K562 (cell line): ENCODE results near the gene CTDSP1. TPM values are rescaled to one million over a fixed set of nuclear protein-coding genes. Genes with fewer than 3 reads are reported as not detected.

Experiments used
- ATF4 ChIP-seq: fragments of 450-650 bp; formaldehyde crosslinking; IDR thresholded peaks from 2 replicates; pipeline ENCODE4 v1.4.0; 2022; ENCODE audit warnings: mild to moderate bottlenecking, moderate library complexity
- BMI1 ChIP-seq: fragments of 150-350 bp; IDR thresholded peaks from 2 replicates; pipeline ENCODE4 v1.6.1; 2014; ENCODE audit warnings: low read length
- BRF1 ChIP-seq: IDR thresholded peaks from 3 replicates; pipeline ENCODE4 v1.6.1; 2011; ENCODE audit warnings: borderline replicate concordance, mild to moderate bottlenecking; ENCODE audit not compliant: insufficient read length; ENCODE audit errors: extremely low read depth
- CXXC5 ChIP-seq: fragments of 250-450 bp; sonication (Bioruptor Pico); IDR thresholded peaks from 2 replicates; pipeline ENCODE4 v1.8.0; 2022; ENCODE audit warnings: inconsistent platforms, mild to moderate bottlenecking, moderate library complexity
- ELK1 ChIP-seq: sonication (generic); formaldehyde crosslinking; IDR thresholded peaks from 2 replicates; pipeline ENCODE4 v1.8.1; 2022; ENCODE audit warnings: missing genetic modification reagents
- HBP1 ChIP-seq: fragments of 450-650 bp; formaldehyde crosslinking; IDR thresholded peaks from 2 replicates; pipeline ENCODE4 v1.4.0; 2022; ENCODE audit warnings: missing genetic modification characterization
- MEF2A ChIP-seq: IDR thresholded peaks from 2 replicates; pipeline ENCODE4 v1.6.1; 2011; ENCODE audit warnings: low read depth, mild to moderate bottlenecking, low read length, moderate library complexity; ENCODE audit not compliant: control insufficient read depth
- PHF21A ChIP-seq: fragments of 450-650 bp; IDR thresholded peaks from 2 replicates; pipeline ENCODE4 v1.6.1; 2017; ENCODE audit warnings: low read depth, borderline replicate concordance
- PHF8 ChIP-seq: fragments of 200-600 bp; sonication (generic); IDR thresholded peaks from 2 replicates; pipeline ENCODE4 v1.6.1; 2012; ENCODE audit warnings: mixed run types, mild to moderate bottlenecking, inconsistent platforms, low read length, moderate library complexity, borderline replicate concordance
- RBM22 ChIP-seq: fragments of 200-400 bp; formaldehyde crosslinking; IDR thresholded peaks from 2 replicates; pipeline ENCODE4 v1.6.1; 2018; ENCODE audit warnings: low read length, low read depth; ENCODE audit not compliant: poor library complexity, severe bottlenecking
- RHOXF2B ChIP-seq: fragments of 250-450 bp; sonication (Bioruptor Pico); conservative IDR thresholded peaks from 2 replicates; pipeline ENCODE4 v1.5.1; 2021
- SMAD2 ChIP-seq: fragments of 150-350 bp; IDR thresholded peaks from 2 replicates; pipeline ENCODE4 v1.6.1; 2014; ENCODE audit warnings: low read depth, mild to moderate bottlenecking, low read length
- SNRNP70 ChIP-seq: fragments of 200-400 bp; formaldehyde crosslinking; optimal IDR thresholded peaks from 2 replicates; pipeline ENCODE3; 2017; ENCODE audit warnings: low read depth, low read length
- SRSF1 ChIP-seq: fragments of 200-400 bp; formaldehyde crosslinking; IDR thresholded peaks from 2 replicates; pipeline ENCODE4 v1.6.1; 2017; ENCODE audit warnings: mild to moderate bottlenecking, low read depth, low read length, moderate library complexity
- SRSF7 ChIP-seq: fragments of 200-400 bp; formaldehyde crosslinking; optimal IDR thresholded peaks from 2 replicates; pipeline ENCODE3; 2017; ENCODE audit warnings: mild to moderate bottlenecking, low read depth, low read length
- UBTF ChIP-seq, 2 experiments: IDR thresholded peaks; 2 replicates each; pipeline ENCODE4 v1.6.1; 2012; ENCODE audit warnings: improper control_type of control experiment in 2 of 2, low read depth in 2 of 2, low read length in 2 of 2, borderline replicate concordance in 1 of 2
- ZBTB49 ChIP-seq: sonication (generic); formaldehyde crosslinking; IDR thresholded peaks from 2 replicates; pipeline ENCODE4 v1.8.0; 2022; ENCODE audit warnings: missing genetic modification reagents, mild to moderate bottlenecking, borderline replicate concordance
- ZNF12 ChIP-seq: sonication (generic); formaldehyde crosslinking; IDR thresholded peaks from 2 replicates; pipeline ENCODE4 v1.4.0; 2020; ENCODE audit warnings: mild to moderate bottlenecking, missing genetic modification reagents
- ZNF282 ChIP-seq: sonication (generic); formaldehyde crosslinking; IDR thresholded peaks from 2 replicates; pipeline ENCODE4 v1.8.1; 2023; ENCODE audit warnings: missing genetic modification reagents
- ZNF311 ChIP-seq: fragments of 250-450 bp; sonication (Bioruptor Pico); IDR thresholded peaks from 2 replicates; pipeline ENCODE4 v1.4.0; 2020; ENCODE audit warnings: mild to moderate bottlenecking, moderate library complexity
- polyA plus RNA-seq, 8 experiments: library from polyadenylated mRNA; depleted of rRNA in 4 of 8; stranded (reverse) in 5 of 8; unstranded in 3 of 8; fragments of >200 nt; fragmentation: Nextera tagmentation in 2 of 8; fragmentation: Illumina TruSeq in 1 of 8; extraction: Ambion mirVana in 2 of 8; extraction: Trizol in 1 of 8; gene quantifications; 2 replicates each; pipeline versions ENCODE4 v1.2.1 to v1.2.3, GENCODE V29; 2011 to 2014; ENCODE audit warnings: inconsistent platforms in 1 of 8, missing spikeins in 1 of 8
- total RNA-seq, 7 experiments: library from RNA; depleted of rRNA in 6 of 7; stranded (reverse); fragments of >200 nt in 6 of 7; fragmentation: Illumina TruSeq in 2 of 7; extraction: Trizol in 2 of 7; gene quantifications; 2 replicates each; pipeline versions ENCODE4 v1.2.1 to v1.2.3, GENCODE V29; 2011 to 2021; ENCODE audit warnings: low replicate concordance in 1 of 7

The CTDSP1 gene
- total and polyA plus RNA-seq, 9 of the 15 experiments (the other 6 are each of a cell fraction or from before 2014, with no cell fraction given) = 2.4 to 74.8 (median 45.8) TPM

GRCh38 chr2:218422403-218423086 is 22.9 kb downstream of the CTDSP1 start (continued):
- TF ChIP-seq ZBTB49 (CRISPR knock-in tag) = no peak
- no peak for TF ChIP-seq RHOXF2B
- no peak for TF ChIP-seq PHF8
- TF ChIP-seq ELK1 (CRISPR knock-in tag) = no peak
- peak; percentile 53 for TF ChIP-seq CXXC5 (CRISPR knock-in tag)
- TF ChIP-seq SMAD2 = no peak
- TF ChIP-seq HBP1 (CRISPR knock-in tag) = peak; percentile 47; the same call in 1 of the 2 replicates
- TF ChIP-seq ATF4 (CRISPR knock-in tag) = no peak
- no peak for TF ChIP-seq ZNF311 (CRISPR knock-in tag)
- no peak for TF ChIP-seq RBM22
- TF ChIP-seq SRSF1 = no peak
- TF ChIP-seq BRF1 = no peak
- no peak for TF ChIP-seq PHF21A
- peak; percentile 50 to 89; a peak in 3 of 4 replicates for TF ChIP-seq UBTF (IDR thresholded peaks at IDR 0.05; ENCODE audit: borderline replicate concordance in 1 of 2, low read depth in 2 of 2, low read length in 2 of 2)
- no peak for TF ChIP-seq SNRNP70
- no peak for TF ChIP-seq MEF2A
- TF ChIP-seq SRSF7 = no peak
- TF ChIP-seq ZNF282 = no peak
- TF ChIP-seq BMI1 = no peak
- no peak for TF ChIP-seq ZNF12
